NCI-H82 treated with DMSO at 0.1 percent for 48 hours (cell line): ENCODE data around the gene ITGA3.
"Not testable (repeated sequence)": the region's sequence is repeated elsewhere in the genome, so short reads cannot be mapped to it uniquely, and the experiment has no call there.

Experiments used
- DNase-seq: peaks from one replicate; lab custom pipeline; 2025; ENCODE audit not compliant: unreplicated experiment; lab: John Stamatoyannopoulos, UW

ITGA3 gene

DNA sequence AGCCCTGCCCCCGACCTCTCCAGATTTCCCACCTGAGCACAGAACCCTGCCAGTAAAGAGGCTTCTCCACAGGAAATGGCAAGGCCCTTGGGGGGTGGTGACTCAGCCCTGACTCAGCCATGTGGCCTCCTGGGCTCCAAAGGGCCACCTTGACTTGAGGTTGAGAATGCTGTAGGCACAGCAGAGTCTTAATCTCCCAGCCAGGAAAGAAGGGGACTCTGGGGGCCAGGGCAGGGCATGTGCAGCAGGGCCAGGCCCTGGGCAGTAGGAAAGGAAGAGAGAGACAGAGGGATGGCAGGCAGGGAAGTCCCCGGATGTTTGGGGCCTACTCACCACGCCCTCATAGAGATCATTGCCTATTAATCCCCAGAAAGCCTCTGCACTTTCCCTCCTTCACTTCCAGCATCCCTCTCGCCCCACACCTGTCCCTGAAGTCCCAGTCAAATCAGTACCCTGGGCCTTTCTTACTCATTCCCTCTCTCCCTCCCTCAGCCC, 4.8 kb upstream of the ITGA3 start:
- no peak for DNase-seq

DNA sequence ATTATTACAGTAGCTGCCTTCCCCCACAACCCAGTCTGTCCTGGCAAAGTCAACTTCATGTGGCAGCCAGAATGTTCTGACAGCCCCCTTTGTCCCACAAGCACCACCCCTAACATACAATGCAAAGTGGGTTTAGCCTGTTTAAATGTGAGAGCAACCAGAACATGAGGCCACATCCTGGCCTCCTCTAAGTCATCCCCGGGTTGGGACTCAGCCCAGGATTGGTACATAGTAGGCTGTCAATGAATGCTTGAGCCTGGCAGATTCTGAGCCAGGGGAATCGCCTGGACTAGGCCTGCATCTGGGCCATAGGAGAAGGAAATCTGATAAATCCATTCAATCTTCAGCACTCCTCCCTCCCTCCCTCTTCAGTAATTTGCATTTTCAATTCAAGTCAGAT, 4.3 kb upstream of the ITGA3 start:
- DNase-seq, result no peak

DNA sequence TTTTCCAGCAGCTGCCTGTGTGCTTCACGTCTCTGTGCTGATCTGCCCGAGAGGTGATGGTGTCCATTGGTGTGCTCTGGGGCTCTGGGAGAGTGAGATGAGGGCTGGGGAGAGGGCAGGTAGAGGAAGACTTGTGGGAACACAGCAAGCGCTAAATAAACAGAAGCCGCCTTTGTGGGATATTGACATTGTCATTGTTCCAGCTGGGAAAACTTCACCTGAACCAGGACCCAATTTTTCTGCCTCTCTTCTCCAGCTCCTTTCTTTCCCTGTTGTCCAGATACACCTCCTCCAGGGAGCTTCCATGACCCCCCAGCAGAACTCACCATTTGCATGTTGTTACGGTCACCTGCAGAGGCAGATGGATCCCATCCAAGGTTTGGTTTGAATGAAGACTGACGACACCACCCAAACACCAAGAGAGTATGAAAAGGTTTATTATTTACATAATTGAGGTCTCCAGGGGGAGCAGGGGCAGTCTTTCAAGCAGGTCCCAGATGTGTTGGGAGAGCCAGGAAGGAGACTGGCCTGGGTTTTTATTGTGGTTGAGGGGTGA, 3.6 kb upstream of the ITGA3 start:
- DNase-seq, result no peak

DNA sequence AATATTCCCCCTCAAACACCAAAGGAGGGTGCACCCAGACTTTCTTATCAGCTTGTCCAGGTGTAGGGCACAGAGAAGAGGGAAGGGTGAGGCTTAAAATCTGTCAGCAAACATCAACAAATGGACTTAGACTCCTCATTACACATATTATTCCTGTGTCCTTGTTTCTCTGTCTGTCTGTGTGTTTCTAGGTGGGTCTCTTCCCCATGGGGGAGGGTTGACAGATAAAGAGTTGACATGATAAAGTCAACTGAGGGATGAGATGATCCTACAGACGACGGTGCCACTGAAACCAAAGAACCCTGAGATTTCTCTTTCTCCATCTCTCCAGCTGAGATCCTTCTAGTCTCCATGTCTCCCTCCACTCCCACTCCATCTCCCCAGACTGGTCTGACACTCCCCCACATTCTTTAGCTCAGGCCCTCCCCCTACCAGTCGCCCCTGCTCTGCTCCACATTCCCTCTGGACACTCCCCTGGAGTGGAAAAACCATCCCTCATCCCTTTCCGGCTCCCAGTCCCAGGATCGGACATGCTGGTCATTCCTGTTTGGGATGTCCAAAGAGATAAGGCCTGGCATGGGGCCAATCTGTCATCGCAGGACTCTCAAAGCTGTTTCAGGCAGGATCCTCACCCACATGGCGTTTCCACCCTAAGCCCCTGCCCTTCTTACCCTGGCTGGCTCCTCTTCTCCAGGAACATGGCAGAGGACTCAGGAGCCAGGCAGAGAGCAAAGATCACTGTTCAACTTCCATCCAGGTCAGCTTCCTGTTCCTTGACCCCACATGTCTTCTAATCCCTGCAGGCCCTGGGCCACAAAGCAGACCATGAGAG, 2.9 kb upstream of the ITGA3 start:
- no peak for DNase-seq

DNA sequence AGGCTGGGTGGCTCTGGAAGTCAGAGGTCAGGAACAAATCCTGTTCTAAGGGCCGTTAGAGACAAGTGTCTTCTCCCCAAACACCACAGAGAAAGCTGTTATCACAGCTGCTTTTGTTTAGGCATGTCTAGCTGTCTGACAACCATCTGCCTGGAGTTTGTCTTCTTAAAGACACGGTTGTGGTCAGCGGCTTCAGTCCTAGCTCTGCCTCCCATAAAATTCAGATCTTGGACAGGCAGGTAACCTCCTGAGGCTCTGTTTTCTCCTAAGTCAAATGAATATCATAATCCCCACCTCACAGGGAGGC, 2.3 kb upstream of the ITGA3 start:
- no peak for DNase-seq

DNA sequence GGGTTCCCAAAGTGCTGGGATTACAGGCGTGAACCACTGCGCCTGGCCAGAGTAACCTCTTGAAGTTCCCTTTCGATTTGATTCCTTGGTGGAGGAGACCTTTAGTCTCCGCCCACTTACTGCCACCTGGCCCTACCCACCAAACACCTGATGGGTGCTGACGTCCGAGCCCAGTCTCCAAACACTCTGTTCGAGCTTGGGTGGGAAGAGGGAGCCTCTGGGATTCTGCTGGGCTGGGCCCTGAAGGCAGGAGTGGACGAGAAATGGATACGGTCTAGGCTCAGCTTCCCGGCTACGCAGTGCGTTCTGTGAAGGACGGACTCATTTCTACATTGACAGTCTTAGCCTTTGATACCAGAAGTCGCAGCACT, 870 bp upstream of the ITGA3 start:
- DNase-seq, result no peak

DNA sequence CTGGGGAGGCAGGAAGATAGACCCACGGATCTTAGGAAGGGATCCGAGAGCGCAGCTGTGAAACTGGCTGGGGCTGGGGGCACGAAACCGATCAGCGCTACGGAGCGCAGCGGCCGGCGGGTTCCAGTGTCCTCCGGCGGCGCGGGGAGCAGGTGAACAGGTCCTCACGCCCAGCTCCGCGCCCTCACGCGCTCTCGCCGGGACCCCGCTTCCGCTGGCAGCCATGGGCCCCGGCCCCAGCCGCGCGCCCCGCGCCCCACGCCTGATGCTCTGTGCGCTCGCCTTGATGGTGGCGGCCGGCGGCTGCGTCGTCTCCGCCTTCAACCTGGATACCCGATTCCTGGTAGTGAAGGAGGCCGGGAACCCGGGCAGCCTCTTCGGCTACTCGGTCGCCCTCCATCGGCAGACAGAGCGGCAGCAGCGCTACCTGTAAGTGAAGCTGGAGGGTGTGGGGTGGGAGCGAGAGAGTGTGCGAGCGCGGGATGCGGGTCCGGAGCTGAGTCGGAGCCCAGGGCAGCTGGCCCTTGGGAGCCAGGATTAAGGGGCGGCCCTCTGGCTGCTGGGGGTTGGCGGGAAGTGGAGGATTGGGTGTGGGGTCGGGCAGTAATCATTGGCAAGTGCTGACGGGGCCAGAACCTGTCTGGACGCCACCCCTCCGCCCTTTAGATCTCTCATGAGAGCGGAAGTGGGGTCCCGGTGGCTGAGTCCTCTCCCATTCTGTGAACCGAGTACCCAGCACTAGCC, 479 bp downstream of the ITGA3 start:
- peak; percentile 9 for DNase-seq

DNA sequence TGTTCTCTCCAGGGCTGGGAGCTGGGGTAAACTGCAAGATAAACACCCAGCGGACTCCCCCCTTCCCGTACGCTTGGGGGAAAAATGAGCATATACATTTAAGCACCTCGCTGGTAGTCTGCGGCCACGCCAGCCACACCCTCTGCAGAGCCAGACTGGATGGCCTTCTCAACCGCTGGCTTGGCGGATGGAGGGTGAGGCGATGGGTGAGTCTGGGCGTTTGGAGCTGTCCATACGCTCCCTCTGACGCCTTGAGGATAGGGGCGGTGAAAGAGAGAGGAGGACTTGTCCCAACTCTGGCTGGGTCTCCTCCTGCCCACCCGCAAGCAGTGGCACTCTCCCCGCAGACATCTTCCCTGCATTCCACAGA, 1.0 kb downstream of the ITGA3 start:
- no peak for DNase-seq

DNA sequence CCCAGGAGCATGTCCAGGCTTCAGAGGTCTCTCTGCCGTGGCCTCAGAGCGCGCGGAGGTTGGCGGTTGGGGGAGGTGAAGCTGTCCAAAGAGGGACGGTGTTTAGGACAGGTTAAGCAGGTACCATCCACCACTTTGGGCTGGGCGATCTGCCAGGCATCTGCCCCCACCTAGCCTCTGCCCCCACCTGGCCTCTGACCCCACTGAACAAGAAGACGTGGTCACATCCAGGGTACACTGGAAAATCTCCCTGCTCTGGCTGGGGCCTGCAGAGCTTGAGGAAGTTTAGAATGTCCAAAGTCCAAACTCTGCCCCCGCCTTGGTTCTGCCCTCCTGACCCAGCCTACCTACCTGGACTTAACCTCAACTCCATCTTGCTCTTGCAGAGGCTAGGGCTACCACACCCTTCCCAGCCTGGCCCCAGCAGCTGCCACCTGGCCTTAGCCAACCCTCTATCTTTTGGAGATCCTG, 1.6 kb downstream of the ITGA3 start:
- DNase-seq, result no peak

DNA sequence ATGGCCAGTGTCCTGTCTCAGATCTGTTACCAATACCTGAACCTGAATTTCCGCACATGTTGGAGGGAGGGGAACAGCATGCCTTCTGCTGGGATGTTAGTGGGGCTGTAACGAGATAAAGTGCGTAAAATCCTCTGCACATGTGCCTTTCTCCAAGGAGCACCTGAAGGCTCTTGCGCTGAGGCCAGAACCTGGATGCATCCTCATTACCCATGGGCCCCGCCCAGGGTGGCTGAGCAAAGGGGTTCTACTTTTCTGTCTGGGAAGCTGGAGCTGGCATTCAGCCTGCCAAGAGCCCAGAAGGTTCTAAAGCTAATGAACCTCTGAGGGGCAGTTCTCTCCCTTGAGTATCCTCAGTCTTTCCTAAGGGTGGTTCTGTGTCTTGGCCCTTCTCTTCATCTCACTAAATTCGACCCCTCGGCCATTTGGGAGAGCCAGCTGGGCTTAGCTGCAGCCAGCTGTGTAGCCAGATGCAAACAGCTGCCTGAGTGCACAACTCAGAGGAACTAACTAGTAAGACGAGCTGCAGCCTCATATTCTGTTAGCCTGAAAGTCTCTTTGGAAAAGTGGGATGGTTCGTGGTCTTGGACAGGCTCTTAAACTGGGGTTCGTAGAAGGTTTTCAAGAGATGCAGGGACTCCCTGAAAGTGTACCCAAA, 2.5 kb downstream of the ITGA3 start:
- no peak for DNase-seq

DNA sequence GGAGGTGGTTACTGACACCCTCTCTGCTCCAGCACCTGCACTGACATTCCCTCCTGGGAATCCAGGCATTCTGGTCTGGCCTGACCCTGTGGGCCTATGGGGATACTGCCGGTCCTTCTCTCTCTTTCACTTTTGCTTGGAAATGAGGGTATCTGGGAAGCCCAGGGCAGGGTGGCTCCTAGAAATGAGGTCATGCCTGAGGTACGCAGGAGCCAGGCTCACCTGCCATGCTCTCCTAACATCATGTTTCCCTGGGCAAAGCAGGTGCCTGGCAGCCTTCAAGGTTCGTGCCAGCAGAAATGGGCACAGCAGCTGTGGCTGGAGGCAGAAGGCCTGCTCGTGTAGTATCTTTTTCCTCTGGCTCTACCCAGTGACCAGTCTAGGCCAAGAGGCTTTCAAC, 3.3 kb downstream of the ITGA3 start:
- no peak for DNase-seq

DNA sequence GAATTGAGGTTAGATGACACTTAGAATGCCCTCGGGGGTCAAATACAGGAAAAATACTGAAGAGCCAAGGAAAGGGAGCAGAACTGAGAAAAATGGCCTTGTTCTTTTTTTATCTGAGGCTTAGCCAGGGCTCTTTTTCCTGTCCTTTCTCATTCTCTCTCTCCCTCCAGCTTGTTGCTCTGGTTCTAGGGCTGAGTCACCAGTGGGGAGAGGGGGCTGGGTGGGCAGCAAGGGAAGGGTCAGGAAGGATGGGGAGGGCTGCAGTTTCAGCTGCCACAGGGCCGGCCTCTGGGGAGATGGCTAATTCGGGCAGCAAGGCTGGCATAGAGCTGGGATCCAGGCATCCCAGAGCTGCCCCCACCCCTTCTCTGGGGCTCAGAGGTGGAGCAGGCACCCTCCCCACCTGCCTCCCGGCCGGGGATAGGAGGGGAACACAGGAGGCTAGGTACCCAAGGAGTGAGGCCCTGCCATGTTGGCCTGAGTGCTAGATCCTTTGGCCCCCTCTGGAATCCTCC, 3.9 kb downstream of the ITGA3 start:
- DNase-seq, result no peak

DNA sequence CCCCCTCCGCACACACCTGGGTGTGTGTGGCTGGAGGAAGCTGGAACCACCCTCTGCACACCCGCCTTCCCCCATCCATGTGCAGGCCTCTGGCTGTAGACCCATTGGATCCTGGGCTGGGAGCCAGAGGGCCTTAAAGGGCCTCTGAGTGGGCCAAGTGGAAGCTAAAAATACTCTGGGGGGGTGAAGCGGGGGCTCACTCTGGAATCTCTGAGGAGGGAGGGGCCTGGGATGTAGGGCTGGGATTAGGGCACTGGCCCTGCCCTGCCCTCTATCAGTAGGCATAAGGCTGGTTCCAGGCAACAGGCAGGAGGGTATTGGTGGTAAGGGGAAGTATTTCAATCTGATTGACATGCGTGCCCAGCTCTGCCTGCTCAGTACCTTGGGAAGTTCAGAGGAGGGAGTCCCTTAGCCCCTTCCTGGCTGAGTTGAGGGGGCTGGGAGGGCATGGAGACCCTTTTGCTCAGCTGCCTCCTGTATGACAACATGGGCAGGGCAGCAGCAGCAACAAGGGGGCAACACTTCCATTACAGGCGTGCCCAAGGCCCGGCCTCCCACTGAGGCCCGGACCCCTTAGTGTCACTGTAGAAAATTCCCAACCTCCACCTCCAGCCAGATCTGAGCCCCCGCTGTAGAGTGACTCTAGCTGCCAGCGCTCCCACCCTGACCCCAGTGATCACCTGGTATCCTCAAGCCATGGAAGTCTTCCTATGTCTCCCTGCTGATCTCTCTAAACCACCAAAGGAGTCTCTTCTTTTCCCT, 5.2 kb downstream of the ITGA3 start:
- DNase-seq, result no peak

DNA sequence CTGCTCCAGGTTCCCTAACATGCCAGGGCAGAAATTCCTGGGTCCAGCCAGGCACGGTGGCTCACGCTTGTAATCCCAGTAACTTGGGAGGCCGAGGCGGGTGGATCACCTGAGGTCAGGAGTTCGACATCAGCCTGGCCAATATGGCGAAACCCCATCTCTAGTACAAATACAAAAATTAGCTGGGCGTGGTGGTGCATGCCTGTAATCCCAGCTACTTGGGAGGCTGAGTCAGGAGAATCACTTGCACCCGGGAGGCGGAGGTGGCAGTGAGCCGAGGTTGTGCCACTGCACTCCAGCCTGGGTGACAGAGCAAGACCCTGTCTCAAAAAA, 5.8 kb downstream of the ITGA3 start:
- not testable (repeated sequence) for DNase-seq

DNA sequence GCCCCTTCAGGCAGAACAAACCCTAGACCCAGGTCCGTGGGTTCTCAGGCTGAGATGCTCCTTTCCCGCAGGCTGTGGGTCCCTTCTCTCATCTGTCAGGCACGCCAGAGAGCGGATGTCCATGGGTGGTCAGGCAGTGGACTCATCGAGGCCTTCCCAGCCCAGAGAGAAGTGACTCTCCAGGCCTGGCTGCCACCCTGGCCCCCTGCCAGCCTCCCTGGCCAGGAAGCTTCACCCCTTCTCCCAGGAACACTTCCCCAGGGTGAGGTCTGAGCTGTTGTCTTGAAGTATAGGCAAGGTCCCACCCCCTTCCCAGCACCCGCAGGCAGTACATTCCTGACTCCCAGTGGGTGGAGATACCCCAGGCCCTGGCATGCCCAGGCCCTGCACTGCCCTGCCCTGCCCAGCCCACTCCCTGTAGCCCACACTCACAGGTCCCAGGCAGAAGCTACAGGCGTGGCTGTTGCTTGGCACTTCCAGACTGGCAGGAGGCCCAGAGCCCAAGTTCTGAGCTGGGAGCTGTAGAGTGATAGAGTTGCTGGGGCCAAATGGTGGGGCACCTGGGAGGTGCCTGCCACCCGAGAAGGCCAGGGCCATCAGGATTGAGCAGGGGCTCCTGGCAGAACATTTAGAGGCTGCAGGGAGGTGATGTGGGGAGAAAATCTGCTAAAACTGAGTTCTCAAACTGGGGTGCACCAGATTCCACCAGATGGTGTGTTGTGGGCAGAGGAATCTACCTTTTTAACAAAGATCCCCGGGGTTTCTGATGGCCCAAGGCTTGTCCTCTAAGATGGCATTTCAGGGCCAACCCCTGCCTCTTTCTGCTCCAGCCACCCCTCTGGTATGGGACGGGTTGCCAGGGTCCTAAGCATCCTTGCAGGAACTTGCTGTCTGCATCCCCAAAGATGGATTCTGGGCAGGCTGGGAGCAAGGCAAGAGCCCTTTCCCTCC, 6.7 kb downstream of the ITGA3 start:
- DNase-seq, result no peak

DNA sequence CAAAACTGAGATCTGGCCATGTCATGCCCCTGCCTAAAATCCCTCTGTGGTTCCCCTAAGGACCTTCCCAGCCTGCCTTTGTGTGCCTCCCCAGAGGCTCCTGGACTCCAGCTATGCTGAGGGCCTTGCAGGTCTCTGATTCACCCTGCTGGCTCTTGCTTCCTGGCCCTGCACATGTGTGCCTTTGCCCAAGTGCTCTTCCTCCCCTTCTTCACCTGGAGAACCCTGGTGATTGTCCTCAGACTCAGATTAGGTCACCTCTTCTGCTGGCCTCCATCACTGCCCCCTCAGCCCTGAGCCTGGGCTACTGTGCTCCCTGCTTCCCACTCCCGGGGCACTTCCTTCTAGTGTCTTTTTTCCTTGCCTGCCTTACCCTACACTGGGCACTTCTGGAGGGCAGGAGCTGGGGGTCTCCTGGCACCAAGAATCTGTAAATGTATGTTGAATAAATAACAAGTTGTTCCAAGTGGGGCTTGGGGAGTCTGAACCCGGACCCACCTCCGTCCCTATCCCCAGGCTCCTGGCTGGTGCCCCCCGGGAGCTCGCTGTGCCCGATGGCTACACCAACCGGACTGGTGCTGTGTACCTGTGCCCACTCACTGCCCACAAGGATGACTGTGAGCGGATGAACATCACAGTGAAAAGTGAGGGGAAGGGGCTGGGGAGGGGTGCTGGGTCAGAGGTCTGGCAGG, 7.8 kb downstream of the ITGA3 start:
- DNase-seq, result no peak

DNA sequence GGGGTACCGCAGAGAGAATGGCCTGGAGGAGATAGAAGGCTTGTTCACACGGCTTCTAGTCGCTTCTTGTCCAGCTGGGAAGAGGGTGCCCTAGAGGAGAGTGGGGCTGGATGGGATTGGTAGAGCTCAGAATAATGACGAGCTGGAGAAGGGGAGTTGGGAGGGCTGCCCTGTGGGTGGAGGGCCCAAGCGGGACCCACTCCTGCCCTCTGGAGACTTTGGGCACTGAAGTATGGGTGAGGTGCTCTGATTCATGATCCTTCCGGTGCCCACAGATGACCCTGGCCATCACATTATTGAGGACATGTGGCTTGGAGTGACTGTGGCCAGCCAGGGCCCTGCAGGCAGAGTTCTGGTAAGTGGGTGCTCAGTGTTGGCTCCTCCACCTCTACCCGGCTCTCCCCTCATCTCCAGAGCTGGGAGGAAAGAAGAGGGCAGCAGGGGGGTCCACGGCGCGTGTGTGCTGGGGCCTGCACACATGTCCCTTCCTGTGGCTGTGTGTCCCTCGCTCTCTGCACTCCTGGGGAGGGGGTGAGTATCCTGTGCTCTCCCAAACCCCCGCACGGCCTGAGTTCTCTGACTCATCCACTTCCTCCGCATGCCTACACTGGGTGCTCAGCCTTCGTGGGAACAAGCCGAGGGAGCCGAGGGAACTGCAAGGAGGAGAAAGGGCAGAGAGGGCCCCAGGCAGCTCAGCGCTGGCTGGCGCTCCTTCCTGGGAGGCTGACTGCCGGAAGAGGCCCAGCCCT, 8.5 kb downstream of the ITGA3 start:
- DNase-seq, result no peak

DNA sequence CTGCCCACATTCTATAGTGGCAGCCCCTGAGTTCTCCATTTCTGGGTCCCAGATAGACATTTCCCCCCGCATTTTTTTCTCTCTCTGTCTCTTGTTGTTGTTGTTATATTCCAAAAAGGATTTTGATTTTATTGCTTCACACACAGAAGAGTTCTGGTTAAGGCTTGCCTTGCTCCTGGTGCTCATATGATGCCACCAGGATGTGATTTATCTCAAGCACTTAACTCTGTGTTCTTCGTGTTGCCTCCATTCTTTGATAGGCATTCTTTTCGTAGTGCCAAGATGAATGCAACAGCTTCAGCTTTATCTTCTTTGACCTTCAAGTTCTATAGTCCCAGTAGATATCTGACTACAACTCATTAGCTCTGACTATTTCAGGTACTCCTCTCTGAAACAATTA, 9.1 kb downstream of the ITGA3 start:
- DNase-seq, result no peak

DNA sequence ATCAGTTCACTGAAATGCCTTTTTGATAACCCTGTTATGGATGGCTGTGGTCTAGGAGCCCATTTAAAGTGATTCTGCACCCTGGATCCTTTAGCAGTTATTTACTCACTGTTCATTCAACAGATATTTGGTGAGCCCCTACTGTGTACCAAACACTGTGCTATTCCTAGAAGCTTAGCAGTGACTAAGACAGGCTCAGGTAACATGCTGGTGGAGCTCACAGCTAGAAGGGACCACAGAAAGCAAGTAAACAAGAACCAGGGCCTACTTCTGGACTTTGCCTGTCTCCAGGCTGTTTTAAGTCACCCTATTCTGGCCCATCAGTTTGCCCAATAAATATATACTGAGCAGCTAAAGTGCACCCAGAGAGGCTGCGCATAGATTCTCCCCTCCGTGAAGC, 11.1 kb downstream of the ITGA3 start:
- DNase-seq, result no peak
